OCI-LY7 (cell line): Measurements from ENCODE around the gene TSHZ2. TPM values are rescaled to one million over a fixed set of nuclear protein-coding genes. Genes with fewer than 3 reads are reported as not detected.

Source experiments
- BruUV-seq: library from RNA; stranded (reverse); fragments of 400-500 nt; replicated peaks from 2 replicates; lab custom pipeline; 2021; lab: Mats Ljungman, UMichigan
- CTCF ChIA-PET: fragments of 300-600 bp; sonication (Branson Sonifier 250); formaldehyde crosslinking; loops from one replicate; lab custom pipeline; 2022; ENCODE audit warnings: antibody characterized with exemption; ENCODE audit not compliant: unreplicated experiment; lab: Charles Lee
- POLR2A ChIA-PET: fragments of 300-600 bp; sonication (Branson Sonifier 250); formaldehyde crosslinking; loops from one replicate; lab custom pipeline; 2022; ENCODE audit warnings: antibody characterized with exemption; lab: Charles Lee
- DNase-seq: peaks from one replicate; pipeline ENCODE4 v3.0.0-alpha.2; 2015; ENCODE audit warnings: low spot score
- H2AFZ ChIP-seq: fragments of 200-600 bp; sonication (generic), shearing (Covaris generic); 2 replicates; pipeline ENCODE4 v1.6.1; 2014; ENCODE audit warnings: mild to moderate bottlenecking, antibody characterized with exemption, low read length, moderate library complexity
- H3K27ac ChIP-seq: fragments of 200-600 bp; sonication (generic); 2 replicates; pipeline ENCODE4 v1.5.1; 2014; ENCODE audit warnings: mixed run types, low read depth, mild to moderate bottlenecking, moderate library complexity, low read length, inconsistent platforms; ENCODE audit not compliant: poor library complexity, severe bottlenecking
- H3K36me3 ChIP-seq: fragments of 200-600 bp; sonication (generic); 2 replicates; pipeline ENCODE4 v1.6.1; 2014; ENCODE audit warnings: mild to moderate bottlenecking, antibody characterized with exemption, low read length, moderate library complexity, mixed read lengths; ENCODE audit not compliant: insufficient read depth
- H3K4me1 ChIP-seq: fragments of 200-600 bp; sonication (generic); 2 replicates; pipeline ENCODE4 v1.5.1; 2014; ENCODE audit warnings: mild to moderate bottlenecking, low read length; ENCODE audit not compliant: insufficient read depth, poor library complexity, severe bottlenecking
- H3K4me2 ChIP-seq: fragments of 200-600 bp; sonication (generic); 2 replicates; pipeline ENCODE4 v1.6.1; 2014; ENCODE audit warnings: mild to moderate bottlenecking, low read length
- H3K4me3 ChIP-seq: fragments of 200-600 bp; sonication (generic); 2 replicates; pipeline ENCODE4 v1.5.1; 2014; ENCODE audit warnings: mild to moderate bottlenecking, low read depth, low read length; ENCODE audit not compliant: poor library complexity, severe bottlenecking
- H3K79me2 ChIP-seq: fragments of 200-600 bp; sonication (generic); 2 replicates; pipeline ENCODE4 v1.6.1; 2016; ENCODE audit warnings: low read depth, mild to moderate bottlenecking, low read length, moderate library complexity, mixed read lengths; ENCODE audit not compliant: insufficient read depth
- H3K9me2 ChIP-seq: fragments of 200-600 bp; sonication (generic); 2 replicates; pipeline ENCODE4 v1.6.1; 2016; ENCODE audit warnings: mild to moderate bottlenecking, low read length, mixed read lengths; ENCODE audit not compliant: insufficient read depth
- H3K9me3 ChIP-seq: fragments of 200-600 bp; sonication (generic); 2 replicates; pipeline ENCODE4 v1.6.1; 2014; ENCODE audit warnings: mild to moderate bottlenecking, mixed run types, low read length, mixed read lengths
- H4K20me1 ChIP-seq: fragments of 200-600 bp; sonication (generic); 2 replicates; pipeline ENCODE4 v1.6.1; 2014; ENCODE audit warnings: mild to moderate bottlenecking, antibody characterized with exemption, low read length, moderate library complexity, mixed read lengths; ENCODE audit not compliant: insufficient read depth
- EZH2phosphoT487 ChIP-seq: fragments of 200-600 bp; sonication (generic); IDR thresholded peaks from 2 replicates; pipeline ENCODE4 v1.6.1; 2018; ENCODE audit warnings: low read depth, borderline replicate concordance, mild to moderate bottlenecking, mixed run types, antibody characterized with exemption, low read length, moderate library complexity, mixed read lengths
- intact Hi-C: fragments of 100-400 bp; cut with micrococcal nuclease; formaldehyde crosslinking; loops from one replicate; pipeline ENCODE4 v1.10.0; 2022; ENCODE audit not compliant: unreplicated experiment
- total RNA-seq, 2 experiments: library from RNA; depleted of rRNA in 1 of 2; stranded (reverse); fragments of >200 nt in 1 of 2; shearing (Covaris generic) in 1 of 2; gene quantifications; 2 replicates each; pipeline ENCODE4 v1.2.3, GENCODE V29; 2014 to 2022
- TF ChIP-seq, protein P1 (sequence below): fragments of 200-600 bp; sonication (generic); conservative IDR thresholded peaks from 2 replicates; pipeline ENCODE4 v1.5.1; 2014; ENCODE audit warnings: mild to moderate bottlenecking, antibody characterized with exemption, low read length, moderate library complexity, mixed read lengths

TSHZ2 gene
- total RNA-seq, 2 experiments from 2014 or later, result not detected

DNA sequence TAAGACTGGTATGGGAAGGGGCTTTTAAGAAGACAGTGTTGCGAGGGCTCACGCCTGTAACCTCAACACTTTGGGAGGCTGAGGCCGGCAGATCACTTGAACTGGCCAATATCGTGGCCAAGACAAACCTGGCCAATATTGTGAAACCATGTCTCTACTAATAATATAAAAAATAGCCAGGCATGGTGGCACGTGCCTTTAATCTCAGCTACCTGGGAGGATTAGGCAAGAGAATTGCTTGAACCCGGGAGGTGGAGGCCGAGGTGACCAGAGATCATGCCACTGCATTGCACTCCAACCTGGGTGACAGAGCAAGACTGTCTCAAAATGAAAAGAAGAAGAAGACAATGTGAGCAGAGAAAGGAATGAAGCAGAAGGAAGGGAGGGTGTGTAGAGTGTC is 242.2 kb downstream of the TSHZ2 start:
- CTCF ChIA-PET, result no interaction called here
- Histone ChIP-seq H3K9me2 (no peaks in the 10 kb centered on the region), H3K27ac (no peak overlapping the region), H3K4me2 (no peak overlapping the region), H3K4me1 (peaks cover 4% of the 10 kb centered on the region), H4K20me1 (no peaks in the 10 kb centered on the region), H3K36me3 (no peaks in the 10 kb centered on the region), H2AFZ (no peak overlapping the region), H3K9me3 (no peaks in the 10 kb centered on the region), H3K79me2 (no peaks in the 10 kb centered on the region), H3K4me3 (no peak overlapping the region)
- BruUV-seq, result no TSS peak
- POLR2A ChIA-PET, result no interaction called here
- DNase-seq, result no peak
- TF ChIP-seq, protein P1, sequence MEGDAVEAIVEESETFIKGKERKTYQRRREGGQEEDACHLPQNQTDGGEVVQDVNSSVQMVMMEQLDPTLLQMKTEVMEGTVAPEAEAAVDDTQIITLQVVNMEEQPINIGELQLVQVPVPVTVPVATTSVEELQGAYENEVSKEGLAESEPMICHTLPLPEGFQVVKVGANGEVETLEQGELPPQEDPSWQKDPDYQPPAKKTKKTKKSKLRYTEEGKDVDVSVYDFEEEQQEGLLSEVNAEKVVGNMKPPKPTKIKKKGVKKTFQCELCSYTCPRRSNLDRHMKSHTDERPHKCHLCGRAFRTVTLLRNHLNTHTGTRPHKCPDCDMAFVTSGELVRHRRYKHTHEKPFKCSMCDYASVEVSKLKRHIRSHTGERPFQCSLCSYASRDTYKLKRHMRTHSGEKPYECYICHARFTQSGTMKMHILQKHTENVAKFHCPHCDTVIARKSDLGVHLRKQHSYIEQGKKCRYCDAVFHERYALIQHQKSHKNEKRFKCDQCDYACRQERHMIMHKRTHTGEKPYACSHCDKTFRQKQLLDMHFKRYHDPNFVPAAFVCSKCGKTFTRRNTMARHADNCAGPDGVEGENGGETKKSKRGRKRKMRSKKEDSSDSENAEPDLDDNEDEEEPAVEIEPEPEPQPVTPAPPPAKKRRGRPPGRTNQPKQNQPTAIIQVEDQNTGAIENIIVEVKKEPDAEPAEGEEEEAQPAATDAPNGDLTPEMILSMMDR, result no peak
- TF ChIP-seq EZH2phosphoT487, result no peak
- intact Hi-C loops, result loop anchor here (10.0 kb wide), 1 partner anchor 280 kb away; no protein-coding TSS in a partner anchor

DNA sequence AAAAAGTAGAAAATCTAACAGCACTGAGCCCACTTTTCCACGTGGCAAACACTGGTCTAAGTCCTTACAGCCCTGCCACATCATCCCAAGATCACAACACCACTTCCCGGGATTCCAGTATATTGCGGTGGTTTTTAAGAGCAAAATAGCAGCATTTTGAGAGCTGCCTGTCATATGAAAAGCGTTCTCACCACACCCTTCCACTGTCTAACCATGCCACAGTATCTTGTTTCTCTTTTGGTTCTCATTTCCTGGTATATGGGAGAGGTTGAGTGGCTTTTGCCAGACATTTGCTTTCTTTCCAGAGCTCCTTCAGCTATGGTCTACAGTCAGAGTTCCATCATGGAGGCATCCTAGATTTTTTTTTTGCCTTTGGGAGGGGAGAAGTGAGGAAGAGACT is 243.0 kb downstream of the TSHZ2 start:
- Histone ChIP-seq H3K4me1 (peaks cover 4% of the 10 kb centered on the region), H3K4me2 (no peak overlapping the region), H2AFZ (0 out of 2 replicates have a peak overlapping the region, but pooled peaks have one; percentile 16), H4K20me1 (no peaks in the 10 kb centered on the region), H3K4me3 (no peak overlapping the region), H3K36me3 (no peaks in the 10 kb centered on the region), H3K9me2 (no peaks in the 10 kb centered on the region), H3K79me2 (no peaks in the 10 kb centered on the region), H3K27ac (no peak overlapping the region), H3K9me3 (no peaks in the 10 kb centered on the region)
- DNase-seq, result no peak
- TF ChIP-seq, protein P1, result no peak
- TF ChIP-seq EZH2phosphoT487, result no peak
- CTCF ChIA-PET, result no interaction called here
- intact Hi-C loops, result loop anchor here (5.0 to 10.0 kb wide), 3 partner anchors 58 to 280 kb away; no protein-coding TSS in a partner anchor
- BruUV-seq, result no TSS peak
- POLR2A ChIA-PET, result interaction anchor here (0.7 to 1.1 kb wide), 4 partner anchors 58 to 329 kb away, joined by 3 to 4 read pairs (median 3); no protein-coding TSS in a partner anchor

DNA sequence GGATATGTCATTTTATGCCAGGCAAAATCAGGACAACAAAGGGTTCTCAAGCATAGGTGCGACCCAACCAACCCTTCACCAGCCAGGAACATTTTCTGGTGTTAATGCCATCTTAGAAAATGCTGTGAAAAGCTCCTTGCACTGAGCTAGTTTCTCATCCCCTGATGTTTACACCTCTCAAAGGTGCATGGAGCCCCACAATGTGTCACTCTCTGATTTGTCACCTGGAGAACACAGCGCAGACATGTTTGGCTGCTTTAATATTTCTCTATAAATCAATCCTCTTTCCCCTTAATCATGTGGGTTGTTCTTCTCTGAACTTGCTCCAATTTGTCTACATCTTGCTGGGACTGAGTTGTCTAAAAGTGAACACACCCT is 244.3 kb downstream of the TSHZ2 start:
- no peaks in the 10 kb centered on the region for H3K9me3 ChIP-seq
- TF ChIP-seq EZH2phosphoT487, result no peak
- TF ChIP-seq, protein P1, result no peak
- peak overlapping the region; percentile 52; the same call in 1 of the 2 replicates for H3K4me2 ChIP-seq
- H3K36me3 ChIP-seq, result no peaks in the 10 kb centered on the region
- no TSS peak for BruUV-seq
- CTCF ChIA-PET, result no interaction called here
- no peak overlapping the region for H2AFZ ChIP-seq
- H4K20me1 ChIP-seq, result no peaks in the 10 kb centered on the region
- no peaks in the 10 kb centered on the region for H3K79me2 ChIP-seq
- no peaks in the 10 kb centered on the region for H3K9me2 ChIP-seq
- H3K4me1 ChIP-seq, result peaks cover 4% of the 10 kb centered on the region
- no peak overlapping the region for H3K27ac ChIP-seq
- H3K4me3 ChIP-seq, result no peak overlapping the region
- POLR2A ChIA-PET, result interaction anchor here (1.0 kb wide), 1 partner anchor 27 kb away, joined by 3 read pairs; no protein-coding TSS in a partner anchor
- DNase-seq, result no peak
- intact Hi-C loops, result loop anchor here (2.0 to 10.0 kb wide), 4 partner anchors 59 to 904 kb away; no protein-coding TSS in a partner anchor
